MV-4-11 (cell line): Measurements from ENCODE around the gene TTC22.
"Not testable (repeated sequence)": the region's sequence is repeated elsewhere in the genome, so short reads cannot be mapped to it uniquely, and the experiment has no call there.

Experiments used
- DNase-seq: peaks from one replicate; lab custom pipeline; 2025; lab: John Stamatoyannopoulos, UW

Gene TTC22

GRCh38 chr1:54786778-54787177, 14.3 kb downstream of the TTC22 start:
- DNase-seq = no peak

GRCh38 chr1:54784066-54784465, 17.1 kb downstream of the TTC22 start:
- no peak for DNase-seq

- no peak for DNase-seq
Observed at GRCh38 chr1:54782588-54782987, 18.5 kb downstream of the TTC22 start.

GRCh38 chr1:54782156-54782555, 19.0 kb downstream of the TTC22 start:
- DNase-seq = no peak

- no peak for DNase-seq
Observed at GRCh38 chr1:54781023-54781723, 19.9 kb downstream of the TTC22 start.

- no peak for DNase-seq
Observed at GRCh38 chr1:54777431-54777830, 23.7 kb downstream of the TTC22 start.

- DNase-seq = no peak
Observed at GRCh38 chr1:54777011-54777410, 24.1 kb downstream of the TTC22 start.

- DNase-seq = not testable (repeated sequence)
Observed at GRCh38 chr1:54775828-54776721, 25.0 kb downstream of the TTC22 start.

- no peak for DNase-seq
Observed at GRCh38 chr1:54774820-54775498, 26.2 kb downstream of the TTC22 start.

- no peak for DNase-seq
Observed at GRCh38 chr1:54772951-54773350, 28.2 kb downstream of the TTC22 start.

GRCh38 chr1:54768093-54768492, 33.0 kb downstream of the TTC22 start:
- DNase-seq = no peak

GRCh38 chr1:54767526-54767925, 33.6 kb downstream of the TTC22 start:
- no peak for DNase-seq

GRCh38 chr1:54766726-54767125, 34.4 kb downstream of the TTC22 start:
- DNase-seq = no peak

- no peak for DNase-seq
Observed at GRCh38 chr1:54764922-54765561, 36.1 kb downstream of the TTC22 start.

- peak; percentile 100 for DNase-seq
Observed at GRCh38 chr1:54764133-54764921, 36.8 kb downstream of the TTC22 start, which contains the start of gene PARS2. PARS2 (minus strand) TSS chr1:54764523; CDS start chr1:54759161, 5,362 bp downstream.

GRCh38 chr1:54763816-54764132, 37.3 kb downstream of the TTC22 start:
- no peak for DNase-seq

GRCh38 chr1:54758678-54759348, 42.3 kb downstream of the TTC22 start:
- no peak for DNase-seq

- no peak for DNase-seq
Observed at GRCh38 chr1:54757833-54758232, 43.3 kb downstream of the TTC22 start.

GRCh38 chr1:54754486-54755285, 46.4 kb downstream of the TTC22 start:
- DNase-seq = no peak

GRCh38 chr1:54754045-54754444, 47.1 kb downstream of the TTC22 start:
- no peak for DNase-seq
